Measurements from ENCODE around the gene MXRA7.
"Not testable (repeated sequence)": the region's sequence is repeated elsewhere in the genome, so short reads cannot be mapped to it uniquely, and the experiment has no call there.

MXRA7 gene

GRCh38 chr17:76701471-76701967 lies 9.2 kb downstream of the MXRA7 start:
- Histone ChIP-seq H3K27me3 (replicated peaks; ENCODE audit: control insufficient read depth, insufficient read depth, low read length) (no peaks in the 10 kb centered on the region; the same call in 1 of the 2 replicates), H3K36me3 (ENCODE audit: control insufficient read depth, insufficient read depth, low read length) (no peaks in the 10 kb centered on the region), H3K4me3 (replicated peaks; ENCODE audit: low read depth, low read length) (no peak overlapping the region)
- DNase-seq (ENCODE audit: extremely low read depth, insufficient read length), result no peak
- TF ChIP-seq CTCF (IDR thresholded peaks at IDR 0.05; ENCODE audit: insufficient read depth, low read length, poor library complexity, severe bottlenecking), result no peak

- H3K27me3 ChIP-seq (replicated peaks; ENCODE audit: control insufficient read depth, insufficient read depth, low read length), result no peaks in the 10 kb centered on the region; the same call in 1 of the 2 replicates
- no peak overlapping the region for H3K4me3 ChIP-seq (replicated peaks; ENCODE audit: low read depth, low read length)
- DNase-seq (ENCODE audit: extremely low read depth, insufficient read length), result no peak
- no peaks in the 10 kb centered on the region for H3K36me3 ChIP-seq (ENCODE audit: control insufficient read depth, insufficient read depth, low read length)
- TF ChIP-seq CTCF (IDR thresholded peaks at IDR 0.05; ENCODE audit: insufficient read depth, low read length, poor library complexity, severe bottlenecking), result no peak
Measured at GRCh38 chr17:76700617-76701470, 9.9 kb downstream of the MXRA7 start.

- no peak for DNase-seq (ENCODE audit: extremely low read depth, insufficient read length)
- H3K27me3 ChIP-seq (replicated peaks; ENCODE audit: control insufficient read depth, insufficient read depth, low read length), result no peaks in the 10 kb centered on the region; the same call in 1 of the 2 replicates
- no peak overlapping the region for H3K4me3 ChIP-seq (replicated peaks; ENCODE audit: low read depth, low read length)
- TF ChIP-seq CTCF (IDR thresholded peaks at IDR 0.05; ENCODE audit: insufficient read depth, low read length, poor library complexity, severe bottlenecking), result no peak
- H3K36me3 ChIP-seq (ENCODE audit: control insufficient read depth, insufficient read depth, low read length), result no peaks in the 10 kb centered on the region
Measured at GRCh38 chr17:76700270-76700616, 10.5 kb downstream of the MXRA7 start.

GRCh38 chr17:76698466-76698977 lies 12.2 kb downstream of the MXRA7 start:
- not testable (repeated sequence) for H3K27me3 ChIP-seq (replicated peaks; ENCODE audit: control insufficient read depth, insufficient read depth, low read length); H3K36me3 ChIP-seq (ENCODE audit: control insufficient read depth, insufficient read depth, low read length); H3K4me3 ChIP-seq (replicated peaks; ENCODE audit: low read depth, low read length); DNase-seq (ENCODE audit: extremely low read depth, insufficient read length)

GRCh38 chr17:76697702-76698465 lies 12.9 kb downstream of the MXRA7 start:
- H3K4me3 ChIP-seq (replicated peaks; ENCODE audit: low read depth, low read length), result no peak overlapping the region
- TF ChIP-seq CTCF (IDR thresholded peaks at IDR 0.05; ENCODE audit: insufficient read depth, low read length, poor library complexity, severe bottlenecking), result no peak
- H3K36me3 ChIP-seq (ENCODE audit: control insufficient read depth, insufficient read depth, low read length), result no peaks in the 10 kb centered on the region
- no peak for DNase-seq (ENCODE audit: extremely low read depth, insufficient read length)
- H3K27me3 ChIP-seq (replicated peaks; ENCODE audit: control insufficient read depth, insufficient read depth, low read length), result no peaks in the 10 kb centered on the region; the same call in 1 of the 2 replicates

Data from GM06990 (cell line).